Retinal pigment epithelial cell (primary cell): ENCODE measurements around the gene ST3GAL4.
A peak's percentile ranks its signal among the peaks of the same experiment; 100 is the strongest.
"Not testable (repeated sequence)": the region's sequence is repeated elsewhere in the genome, so short reads cannot be mapped to it uniquely, and the experiment has no call there.

Source experiments
- DNase-seq: peaks from one replicate; pipeline ENCODE4 v3.0.0-alpha.2; 2010; ENCODE audit warnings: low read depth
- H3K4me3 ChIP-seq: 2 replicates; pipeline ENCODE4 v1.5.1; 2011; ENCODE audit warnings: mild to moderate bottlenecking, low read length, control low read depth, moderate library complexity
- TF ChIP-seq, protein P1 (sequence below): conservative IDR thresholded peaks from 2 replicates; pipeline ENCODE4 v1.5.1; 2011; ENCODE audit warnings: low read depth, low read length, control low read depth, inconsistent platforms

The ST3GAL4 gene

GRCh38 chr11:126366064-126366822 is 10.8 kb downstream of the ST3GAL4 start:
- H3K4me3 ChIP-seq, result no peak overlapping the region
- TF ChIP-seq, protein P1, sequence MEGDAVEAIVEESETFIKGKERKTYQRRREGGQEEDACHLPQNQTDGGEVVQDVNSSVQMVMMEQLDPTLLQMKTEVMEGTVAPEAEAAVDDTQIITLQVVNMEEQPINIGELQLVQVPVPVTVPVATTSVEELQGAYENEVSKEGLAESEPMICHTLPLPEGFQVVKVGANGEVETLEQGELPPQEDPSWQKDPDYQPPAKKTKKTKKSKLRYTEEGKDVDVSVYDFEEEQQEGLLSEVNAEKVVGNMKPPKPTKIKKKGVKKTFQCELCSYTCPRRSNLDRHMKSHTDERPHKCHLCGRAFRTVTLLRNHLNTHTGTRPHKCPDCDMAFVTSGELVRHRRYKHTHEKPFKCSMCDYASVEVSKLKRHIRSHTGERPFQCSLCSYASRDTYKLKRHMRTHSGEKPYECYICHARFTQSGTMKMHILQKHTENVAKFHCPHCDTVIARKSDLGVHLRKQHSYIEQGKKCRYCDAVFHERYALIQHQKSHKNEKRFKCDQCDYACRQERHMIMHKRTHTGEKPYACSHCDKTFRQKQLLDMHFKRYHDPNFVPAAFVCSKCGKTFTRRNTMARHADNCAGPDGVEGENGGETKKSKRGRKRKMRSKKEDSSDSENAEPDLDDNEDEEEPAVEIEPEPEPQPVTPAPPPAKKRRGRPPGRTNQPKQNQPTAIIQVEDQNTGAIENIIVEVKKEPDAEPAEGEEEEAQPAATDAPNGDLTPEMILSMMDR, result no peak
- DNase-seq, result no peak

DNA sequence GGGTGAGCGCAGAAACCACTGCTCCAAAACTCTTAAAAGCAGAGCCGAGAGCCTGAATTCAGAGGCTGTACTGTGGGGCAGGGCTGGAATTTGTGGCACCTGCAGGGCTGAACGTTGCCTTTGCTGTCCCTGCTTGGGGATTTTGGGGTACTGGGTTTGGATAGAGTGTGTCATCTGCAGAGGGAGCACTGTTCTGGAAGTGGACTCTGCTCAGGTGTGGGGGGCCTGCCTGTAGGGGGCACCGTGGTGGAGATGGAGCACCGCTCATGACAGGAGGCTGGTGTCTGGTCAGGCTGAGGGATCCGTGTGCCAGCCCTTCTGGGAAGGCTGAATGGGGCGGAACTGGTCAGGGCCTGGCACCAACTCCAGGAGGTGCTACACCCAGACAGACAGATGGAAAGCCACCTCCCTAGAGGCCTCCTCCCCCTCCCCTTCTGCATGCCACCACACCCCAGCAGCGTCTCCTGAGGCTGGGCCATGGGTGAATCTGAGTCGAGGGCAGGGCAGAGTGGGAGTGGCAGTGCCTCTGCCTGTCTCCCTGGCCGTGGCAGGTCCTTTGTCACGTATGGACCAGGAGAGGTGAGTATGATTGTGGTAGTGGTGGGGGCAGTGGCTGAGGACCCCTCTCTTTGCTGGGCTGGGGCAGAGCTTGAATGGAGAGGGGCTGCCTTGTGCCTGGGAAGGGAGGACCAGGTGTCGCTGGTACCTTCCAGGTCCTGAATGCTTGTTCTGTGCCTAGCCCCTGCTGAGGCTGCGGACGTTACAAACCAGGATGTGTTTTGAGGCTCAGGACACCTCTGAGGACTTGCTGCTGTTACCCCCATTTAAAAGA is 11.6 kb downstream of the ST3GAL4 start:
- not testable (repeated sequence) for H3K4me3 ChIP-seq, DNase-seq
- TF ChIP-seq, protein P1, result peak; percentile 33

GRCh38 chr11:126367806-126368205 is 12.3 kb downstream of the ST3GAL4 start:
- H3K4me3 ChIP-seq, DNase-seq: not testable (repeated sequence)

DNA sequence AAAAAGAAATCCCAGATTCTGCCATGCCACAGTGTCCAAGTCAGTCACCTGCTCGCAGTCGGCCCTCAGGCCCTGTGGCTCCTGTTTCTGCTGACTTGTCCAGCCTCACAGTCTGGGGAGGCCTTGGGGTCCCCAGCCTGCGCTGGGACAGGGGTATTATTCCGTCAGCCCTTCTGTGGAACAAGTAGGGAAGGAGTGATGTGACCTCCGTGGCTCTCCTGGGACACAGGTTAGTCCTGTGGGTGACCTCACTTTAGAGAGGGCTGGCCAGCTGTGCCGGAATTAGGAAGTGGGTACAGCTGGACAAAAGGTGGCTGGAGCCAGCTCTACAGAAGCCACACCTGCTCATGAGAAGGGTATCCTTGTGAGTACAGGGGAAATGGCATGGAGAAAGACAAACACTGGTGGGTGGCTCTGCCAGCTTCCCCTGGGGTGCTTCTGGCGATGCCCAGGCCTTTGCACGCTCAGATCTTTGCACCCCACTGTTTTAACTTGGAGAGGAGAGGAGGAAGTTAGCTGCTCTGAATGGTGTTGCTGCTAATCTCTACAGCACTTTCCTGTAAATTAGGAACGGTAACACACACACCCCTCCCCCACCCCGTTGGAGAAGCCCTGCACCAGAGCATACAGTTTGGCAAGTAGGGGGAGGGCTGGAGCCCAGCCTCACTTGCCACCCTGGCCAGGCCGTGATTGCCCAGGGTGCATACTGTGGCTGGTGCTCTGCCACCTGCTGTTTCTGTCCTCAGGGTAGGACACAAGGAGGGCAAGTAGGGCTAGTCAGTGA is 13.0 kb downstream of the ST3GAL4 start:
- H3K4me3 ChIP-seq, DNase-seq: not testable (repeated sequence)

- H3K4me3 ChIP-seq, result no peak overlapping the region
- TF ChIP-seq, protein P1, result no peak
- DNase-seq, result no peak
These were observed 14.5 kb downstream of the ST3GAL4 start for GRCh38 chr11:126370016-126370415.

GRCh38 chr11:126371595-126371994 is 16.1 kb downstream of the ST3GAL4 start:
- TF ChIP-seq, protein P1, result no peak
- no peak overlapping the region for H3K4me3 ChIP-seq
- no peak for DNase-seq

DNA sequence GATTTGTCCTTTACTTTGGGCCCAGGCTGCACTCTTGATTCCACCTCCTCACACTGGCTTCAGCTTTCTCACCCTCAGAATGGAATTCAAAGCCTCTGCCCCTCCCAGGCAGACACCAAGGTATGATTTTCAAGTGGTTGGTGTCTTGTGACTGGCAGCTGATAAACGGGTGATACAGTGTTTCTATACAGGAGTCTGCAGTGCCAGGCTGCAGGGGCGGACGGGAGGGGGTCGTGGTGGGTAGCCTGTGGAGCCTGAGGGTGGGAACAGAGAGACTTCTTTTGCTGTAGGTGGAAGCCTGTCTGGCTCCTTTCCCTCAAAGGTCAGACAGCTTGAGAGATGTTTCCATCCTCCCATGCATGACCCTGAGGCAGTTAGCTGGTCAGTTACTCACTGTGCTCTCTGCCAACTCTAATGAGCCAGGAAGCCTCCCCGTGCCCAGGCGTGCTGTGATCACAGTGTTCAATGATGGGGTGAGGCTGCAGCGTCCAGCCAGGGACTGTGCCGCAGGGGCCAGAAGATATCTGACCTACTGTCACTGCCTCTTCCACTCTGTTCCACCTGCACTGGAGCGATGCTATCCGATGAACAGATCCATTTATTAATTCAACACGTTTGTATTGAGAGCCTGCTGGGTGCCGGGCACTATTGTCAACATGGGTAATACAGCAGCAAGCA is 18.0 kb downstream of the ST3GAL4 start:
- not testable (repeated sequence) for H3K4me3 ChIP-seq
- DNase-seq, result peak; percentile 84

GRCh38 chr11:126374562-126375300 is 19.2 kb downstream of the ST3GAL4 start:
- not testable (repeated sequence) for H3K4me3 ChIP-seq, DNase-seq
